GM18511 (cell line): ENCODE measurements around the gene BCCIP.

Experiments
- ATAC-seq: cut with Tn5 transposase; IDR thresholded peaks from one replicate; pipeline ENCODE4 v1.9.1; 2021; ENCODE audit warnings: mild to moderate bottlenecking, moderate library complexity; ENCODE audit not compliant: unreplicated experiment

The BCCIP gene

GRCh38 chr10:125883211-125883610 is 59.9 kb downstream of the BCCIP start:
- no peak for ATAC-seq
